ENCODE results near the gene CCR7. TPM values are rescaled to one million over a fixed set of nuclear protein-coding genes. Genes with fewer than 3 reads are reported as not detected.
A peak's percentile ranks its signal among the peaks of the same experiment; 100 is the strongest.

CCR7 gene
- total and polyA plus RNA-seq, 2 of the 8 experiments (the other 6 are each of a cell fraction or from before 2014, with no cell fraction given) = 0.12 to 0.17 TPM

- Histone ChIP-seq H3K9ac (replicated peaks in 1 of 4; ENCODE audit: extremely low read depth in 1 of 4, low read depth in 3 of 4, low read length in 3 of 4) (no peak overlapping the region), H3K56ac (replicated peaks; ENCODE audit: insufficient read length, low read depth, low read length) (no peak overlapping the region), H2BK12ac (ENCODE audit: low read depth, low read length) (no peak overlapping the region), H2BK5ac (ENCODE audit: low read depth, low read length) (peak overlapping the region; percentile 69; the same call in 1 of the 2 replicates), H4K20me1 (replicated peaks in 1 of 2; ENCODE audit: control insufficient read depth in 1 of 2, insufficient read depth in 2 of 2, low read length in 2 of 2) (no peaks in the 10 kb centered on the region), H4K5ac (ENCODE audit: insufficient read length, low read depth, low read length) (no peak overlapping the region), H3K4me3 (ENCODE audit: extremely low read depth in 1 of 4, insufficient read depth in 2 of 4, low read depth in 3 of 4, low read length in 4 of 4) (no peak overlapping the region), H2BK120ac (replicated peaks; ENCODE audit: low read depth, low read length) (no peak overlapping the region), H3K18ac (ENCODE audit: extremely low read depth, low read length) (no peak overlapping the region), H2AK5ac (ENCODE audit: low read depth, low read length) (peak overlapping the region; percentile 41; the same call in 1 of the 2 replicates), H3K9me3 (ENCODE audit: insufficient read depth in 2 of 2, low read depth in 1 of 2, low read length in 1 of 2) (no peaks in the 10 kb centered on the region), H3K4me2 (ENCODE audit: insufficient read depth in 1 of 2, low read depth in 2 of 2, low read length in 2 of 2) (no peak overlapping the region), H3K27me3 (replicated peaks in 1 of 4; ENCODE audit: control insufficient read depth in 3 of 4, extremely low read depth in 1 of 4, insufficient read depth in 3 of 4, low read length in 3 of 4) (no peaks in the 10 kb centered on the region), H2BK15ac (ENCODE audit: low read length) (no peak overlapping the region), H3K23ac (ENCODE audit: insufficient read length) (no peak overlapping the region), H3K4me1 (replicated peaks in 1 of 4; ENCODE audit: control insufficient read depth in 3 of 4, insufficient read depth in 4 of 4, low read length in 3 of 4) (peaks cover 2 to 14% (median 6%) of the 10 kb centered on the region in 4 experiments; a peak in 6 of 7 replicates), H4K8ac (ENCODE audit: extremely low read depth, insufficient read depth, low read length) (peak overlapping the region; percentile 23), H3K27ac (ENCODE audit: low read depth, low read length) (no peak overlapping the region), H3K14ac (ENCODE audit: insufficient read length) (no peak overlapping the region), H3K23me2 (ENCODE audit: low read depth, low read length) (no peaks in the 10 kb centered on the region; the same call in 1 of the 2 replicates), H3K4ac (replicated peaks; ENCODE audit: insufficient read length, low read depth, low read length) (peak overlapping the region; percentile 79), H2AFZ (ENCODE audit: low read length) (no peak overlapping the region), H3K79me1 (ENCODE audit: low read depth, low read length) (no peaks in the 10 kb centered on the region), H4K91ac (replicated peaks; ENCODE audit: insufficient read length, low read length) (peak overlapping the region; percentile 20), H3K36me3 (ENCODE audit: control insufficient read depth in 2 of 4, insufficient read depth in 4 of 4, low read length in 3 of 4) (no peaks in the 10 kb centered on the region), H3K79me2 (ENCODE audit: control insufficient read depth in 1 of 2, insufficient read depth in 2 of 2, low read length in 2 of 2) (no peaks in the 10 kb centered on the region), H2BK20ac (ENCODE audit: low read length) (no peak overlapping the region)
- ChIA-PET POLR2A (ENCODE audit: partially characterized antibody) (interaction anchor here (0.9 to 1.5 kb wide), 5 partner anchors 9 to 88 kb away, joined by 3 to 5 read pairs (median 3); no protein-coding TSS in a partner anchor), CTCF (ENCODE audit: partially characterized antibody) (interaction anchor here (0.5 to 9.1 kb wide), 10 partner anchors 9 to 189 kb away, joined by 3 to 80 read pairs (median 4); no protein-coding TSS in a partner anchor)
- DNase-seq (ENCODE audit: low read depth in 1 of 2, low spot score in 2 of 2) = no peak
- 89% methylated on average over 11 of the region's 11 CpGs; no CpG with 5 or more reads in 1 of the 2 experiments for WGBS, 2 experiments (ENCODE audit: extremely low coverage in 1 of 2, insufficient coverage in 1 of 2, insufficient read length in 1 of 2, insufficient replicate concordance in 2 of 2, low coverage in 1 of 2, low lambda C conversion rate in 2 of 2, missing lambda C conversion rate in 1 of 2)
- no peak for FAIRE-seq
- TF ChIP-seq CBX5 (IDR thresholded peaks at IDR 0.05; ENCODE audit: low read depth, low read length) (no peak), HDAC6 (IDR thresholded peaks at IDR 0.05; ENCODE audit: low read depth, low read length) (no peak)
Observed at GRCh38 chr17:40547079-40547784, 18.0 kb downstream of the CCR7 start.
